Chondrocyte (in vitro differentiated cells): ENCODE results near the gene PTCRA. TPM values are rescaled to one million over a fixed set of nuclear protein-coding genes. Genes with fewer than 3 reads are reported as not detected.

ENCODE experiments used
- DNase-seq: peaks from one replicate; pipeline ENCODE4 v3.0.0; 2021; ENCODE audit warnings: mixed read lengths, low spot score
- H3K27ac Mint-ChIP-seq: one replicate; pipeline ENCODE4 v1.8.0; 2021; ENCODE audit warnings: mild to moderate bottlenecking, moderate library complexity, mixed read lengths; ENCODE audit not compliant: unreplicated experiment
- H3K27me3 Mint-ChIP-seq: 2 replicates; pipeline ENCODE4 v1.8.0; 2021; ENCODE audit warnings: low read depth, mixed read lengths
- H3K36me3 Mint-ChIP-seq: 2 replicates; pipeline ENCODE4 v1.8.0; 2021; ENCODE audit warnings: low read depth, mixed read lengths
- H3K4me1 Mint-ChIP-seq: 2 replicates; pipeline ENCODE4 v1.8.0; 2021; ENCODE audit warnings: low read depth, mild to moderate bottlenecking, mixed read lengths
- H3K4me3 Mint-ChIP-seq: one replicate; pipeline ENCODE4 v1.8.0; 2021; ENCODE audit warnings: mild to moderate bottlenecking, moderate library complexity, mixed read lengths; ENCODE audit not compliant: unreplicated experiment
- H3K9me3 Mint-ChIP-seq: 2 replicates; pipeline ENCODE4 v1.8.0; 2021; ENCODE audit warnings: low read depth, mixed read lengths
- total RNA-seq: library from RNA; stranded (reverse); gene quantifications from 3 replicates; pipeline ENCODE4 v1.2.1, GENCODE V29; 2021
- TF ChIP-seq, protein P1 (sequence below): fragments of 200-600 bp; sonication (generic); IDR thresholded peaks from 2 replicates; pipeline ENCODE4 v1.5.0; 2021; ENCODE audit warnings: antibody characterized with exemption, mild to moderate bottlenecking, moderate library complexity

PTCRA gene
- total RNA-seq, 1 donor from 2014 or later = not detected

DNA sequence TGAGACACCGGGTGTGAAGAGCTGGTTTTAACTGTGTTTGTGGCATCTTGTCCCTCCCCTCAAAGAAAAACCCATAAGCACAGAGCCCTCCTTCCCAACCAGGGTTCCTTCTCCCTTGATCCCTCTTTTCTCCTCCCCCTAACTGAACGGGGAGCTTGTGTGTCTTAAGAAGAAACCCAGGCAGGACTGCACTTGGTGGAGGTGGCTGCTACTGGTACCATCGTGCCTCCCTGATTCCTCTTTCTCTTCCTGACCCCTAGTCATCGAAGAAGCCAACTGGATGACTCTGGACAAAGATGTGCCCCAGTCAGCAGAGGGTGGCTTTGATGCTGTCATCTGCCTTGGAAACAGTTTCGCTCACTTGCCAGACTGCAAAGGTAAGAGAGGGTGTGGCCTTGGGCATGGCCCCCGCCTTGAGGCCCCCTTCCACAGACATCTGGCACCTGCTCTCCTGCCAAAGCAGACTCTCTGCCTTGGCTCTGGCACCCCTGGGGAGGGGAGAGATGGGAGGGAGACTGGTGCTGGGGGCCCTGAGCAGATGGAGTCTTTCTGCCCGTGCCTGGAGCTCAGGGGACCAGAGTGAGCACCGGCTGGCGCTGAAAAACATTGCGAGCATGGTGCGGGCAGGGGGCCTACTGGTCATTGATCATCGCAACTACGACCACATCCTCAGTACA is 46.8 kb downstream of the PTCRA start:
- no peak for DNase-seq
- H3K27ac Mint-ChIP-seq = no peak overlapping the region
- H3K4me3 Mint-ChIP-seq = no peak overlapping the region
- H3K4me1 Mint-ChIP-seq = peaks cover 19% of the 10 kb centered on the region
- TF ChIP-seq, protein P1, sequence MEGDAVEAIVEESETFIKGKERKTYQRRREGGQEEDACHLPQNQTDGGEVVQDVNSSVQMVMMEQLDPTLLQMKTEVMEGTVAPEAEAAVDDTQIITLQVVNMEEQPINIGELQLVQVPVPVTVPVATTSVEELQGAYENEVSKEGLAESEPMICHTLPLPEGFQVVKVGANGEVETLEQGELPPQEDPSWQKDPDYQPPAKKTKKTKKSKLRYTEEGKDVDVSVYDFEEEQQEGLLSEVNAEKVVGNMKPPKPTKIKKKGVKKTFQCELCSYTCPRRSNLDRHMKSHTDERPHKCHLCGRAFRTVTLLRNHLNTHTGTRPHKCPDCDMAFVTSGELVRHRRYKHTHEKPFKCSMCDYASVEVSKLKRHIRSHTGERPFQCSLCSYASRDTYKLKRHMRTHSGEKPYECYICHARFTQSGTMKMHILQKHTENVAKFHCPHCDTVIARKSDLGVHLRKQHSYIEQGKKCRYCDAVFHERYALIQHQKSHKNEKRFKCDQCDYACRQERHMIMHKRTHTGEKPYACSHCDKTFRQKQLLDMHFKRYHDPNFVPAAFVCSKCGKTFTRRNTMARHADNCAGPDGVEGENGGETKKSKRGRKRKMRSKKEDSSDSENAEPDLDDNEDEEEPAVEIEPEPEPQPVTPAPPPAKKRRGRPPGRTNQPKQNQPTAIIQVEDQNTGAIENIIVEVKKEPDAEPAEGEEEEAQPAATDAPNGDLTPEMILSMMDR = no peak
- H3K36me3 Mint-ChIP-seq = peaks cover 8% of the 10 kb centered on the region
- H3K27me3 Mint-ChIP-seq = no peaks in the 10 kb centered on the region
- no peaks in the 10 kb centered on the region for H3K9me3 Mint-ChIP-seq

DNA sequence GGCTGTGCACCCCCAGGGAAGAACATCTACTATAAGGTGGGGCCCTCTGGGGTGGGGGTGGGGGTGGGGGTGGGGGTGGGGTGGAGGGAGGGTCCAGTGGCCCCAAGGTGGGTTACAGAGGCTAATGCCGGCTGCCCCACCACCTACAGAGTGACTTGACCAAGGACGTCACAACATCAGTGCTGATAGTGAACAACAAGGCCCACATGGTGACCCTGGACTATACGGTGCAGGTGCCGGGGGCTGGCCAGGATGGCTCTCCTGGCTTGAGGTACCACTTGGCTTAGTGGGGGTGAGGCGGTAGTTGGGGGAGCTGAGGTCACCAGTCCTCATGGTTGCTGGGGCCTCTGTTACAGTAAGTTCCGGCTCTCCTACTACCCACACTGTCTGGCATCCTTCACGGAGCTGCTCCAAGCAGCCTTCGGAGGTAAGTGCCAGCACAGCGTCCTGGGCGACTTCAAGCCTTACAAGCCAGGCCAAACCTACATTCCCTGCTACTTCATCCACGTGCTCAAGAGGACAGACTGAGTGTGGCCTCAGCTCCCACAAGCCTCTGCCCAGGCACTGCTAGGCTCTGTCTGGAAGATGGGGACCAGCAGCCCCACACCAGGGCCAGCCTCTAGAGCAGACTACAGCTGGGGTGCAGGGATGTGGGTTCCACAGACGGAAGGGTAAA is 47.5 kb downstream of the PTCRA start:
- Mint-ChIP-seq H3K27ac (no peak overlapping the region), H3K27me3 (no peaks in the 10 kb centered on the region), H3K9me3 (no peaks in the 10 kb centered on the region), H3K4me1 (peaks cover 19% of the 10 kb centered on the region), H3K36me3 (peaks cover 11% of the 10 kb centered on the region), H3K4me3 (no peak overlapping the region)
- TF ChIP-seq, protein P1 = no peak
- DNase-seq = no peak

DNA sequence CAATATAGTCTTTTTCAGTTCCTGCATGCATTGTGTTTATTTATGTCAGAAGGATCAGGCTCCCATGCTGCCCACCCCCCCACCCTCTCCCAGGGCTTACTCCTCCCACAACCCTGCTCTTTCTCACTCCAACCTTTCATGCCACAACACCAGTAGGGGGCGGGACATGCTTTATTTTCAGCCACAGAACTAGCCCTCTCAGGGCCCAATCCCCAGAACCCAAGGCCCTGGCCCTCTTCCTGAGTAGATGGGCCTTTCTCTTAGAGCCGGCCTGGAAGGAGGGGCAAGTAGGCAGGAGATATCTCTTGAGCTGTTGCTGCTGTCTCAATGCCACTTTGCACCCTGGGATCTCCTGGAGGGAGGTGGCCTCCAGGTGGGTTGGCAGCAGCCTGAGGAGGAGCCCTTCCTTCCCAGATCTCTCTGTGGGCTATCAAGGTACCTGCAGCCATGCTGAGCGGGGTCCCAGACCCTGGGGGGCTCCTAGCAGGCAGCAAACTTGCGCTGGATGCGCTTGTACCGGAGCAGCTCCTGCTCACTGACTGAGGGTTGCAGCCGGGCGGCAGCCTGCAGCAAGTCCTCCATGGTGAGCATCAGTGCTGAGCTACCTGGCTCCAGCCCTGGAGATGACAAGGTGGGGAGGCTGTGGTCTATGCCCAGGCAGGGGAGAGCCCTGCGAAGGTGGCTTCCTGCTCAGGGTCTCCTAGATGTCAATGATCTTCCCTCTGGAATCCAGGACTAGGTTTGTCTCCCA is 48.2 kb downstream of the PTCRA start:
- Mint-ChIP-seq H3K27ac (no peak overlapping the region), H3K9me3 (no peaks in the 10 kb centered on the region), H3K36me3 (peaks cover 11% of the 10 kb centered on the region), H3K4me3 (no peak overlapping the region), H3K4me1 (peaks cover 19% of the 10 kb centered on the region), H3K27me3 (no peaks in the 10 kb centered on the region)
- no peak for DNase-seq
- TF ChIP-seq, protein P1 = peak; percentile 64

DNA sequence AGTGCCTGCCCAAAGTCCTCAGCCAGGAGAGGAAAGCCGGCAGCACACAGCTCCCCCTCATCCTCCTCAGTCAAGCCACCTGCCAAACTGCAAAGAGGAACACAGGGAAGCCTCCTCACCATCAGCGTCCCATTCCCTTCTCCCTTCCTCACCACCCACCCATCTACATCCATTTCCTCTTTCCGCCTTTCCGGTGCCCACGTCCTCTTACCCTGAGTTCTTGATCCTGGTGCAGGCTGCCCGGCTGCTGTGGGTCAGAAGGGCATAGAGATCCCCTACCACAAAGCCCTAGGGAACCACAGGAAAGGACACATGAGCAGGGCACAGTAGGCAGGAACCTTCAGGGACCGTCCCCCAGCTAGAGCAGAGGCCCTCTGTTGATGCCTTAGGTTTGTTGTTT is 50.7 kb downstream of the PTCRA start:
- TF ChIP-seq, protein P1 = no peak
- Mint-ChIP-seq H3K4me1 (peaks cover 7% of the 10 kb centered on the region), H3K4me3 (no peak overlapping the region), H3K36me3 (peaks cover 11% of the 10 kb centered on the region), H3K27me3 (no peaks in the 10 kb centered on the region), H3K9me3 (no peaks in the 10 kb centered on the region), H3K27ac (no peak overlapping the region)
- no peak for DNase-seq

DNA sequence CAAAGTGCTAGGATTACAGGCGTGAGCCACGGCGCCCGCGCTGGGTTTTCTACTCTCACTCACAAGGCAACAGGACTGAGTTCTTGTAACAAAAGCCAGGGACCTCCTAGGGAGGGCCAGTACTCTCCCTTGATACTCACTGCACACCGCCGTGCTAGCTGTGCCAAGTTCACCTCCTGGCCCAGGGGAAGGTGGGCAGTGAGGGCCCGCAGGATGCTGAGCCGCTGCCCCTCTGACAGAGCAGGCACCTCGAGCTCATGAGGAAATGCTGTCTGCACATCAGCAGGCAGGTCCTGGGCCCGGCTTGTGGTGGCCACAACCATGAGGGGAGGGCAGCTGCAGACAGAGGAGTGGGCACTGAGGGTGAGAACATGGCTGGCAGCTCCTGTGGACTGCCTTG is 51.4 kb downstream of the PTCRA start:
- Mint-ChIP-seq H3K4me1 (peaks cover 9% of the 10 kb centered on the region), H3K27ac (no peak overlapping the region), H3K4me3 (no peak overlapping the region), H3K27me3 (no peaks in the 10 kb centered on the region), H3K9me3 (no peaks in the 10 kb centered on the region), H3K36me3 (peaks cover 9% of the 10 kb centered on the region)
- DNase-seq = no peak
- TF ChIP-seq, protein P1 = no peak
